ENCODE data around the gene PRXL2A.

Gene PRXL2A

DNA sequence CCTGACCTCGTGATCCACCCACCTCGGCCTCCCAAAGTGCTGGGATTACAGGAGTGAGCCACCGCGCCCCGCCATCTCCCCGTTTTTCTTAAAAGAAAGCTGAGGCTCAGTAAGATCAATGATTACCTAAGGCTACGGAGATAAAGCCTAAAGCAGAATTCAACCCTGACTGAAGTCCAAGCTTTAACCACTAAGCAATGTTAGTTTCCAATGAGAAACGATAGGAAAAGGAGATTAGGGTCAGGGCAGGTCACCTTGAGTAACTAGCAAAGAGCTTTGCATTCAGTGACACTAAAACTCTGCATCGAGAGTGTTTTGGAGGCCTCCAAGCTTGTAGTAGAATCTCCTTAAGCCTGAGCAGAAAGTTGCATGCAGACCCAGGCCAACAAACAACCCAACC lies 17.6 kb upstream of the PRXL2A start:
- DNase-seq (ENCODE audit: low read depth, low spot score): no peak
- Histone ChIP-seq H3K4me1 (ENCODE audit: control insufficient read depth, insufficient read depth, low read length) (no peaks in the 10 kb centered on the region), H3K27me3 (ENCODE audit: control insufficient read depth, insufficient read depth, low read length) (no peaks in the 10 kb centered on the region), H3K27ac (ENCODE audit: low read length) (no peak overlapping the region), H3K4me3 (ENCODE audit: low read length) (no peak overlapping the region), H3K9me3 (ENCODE audit: control insufficient read depth, insufficient read depth, low read length) (no peaks in the 10 kb centered on the region), H3K36me3 (ENCODE audit: control insufficient read depth, insufficient read depth, low read length) (no peaks in the 10 kb centered on the region)
- no CpG with 5 or more reads among the region's 9 CpGs for WGBS (ENCODE audit: insufficient coverage, insufficient read length)

DNA sequence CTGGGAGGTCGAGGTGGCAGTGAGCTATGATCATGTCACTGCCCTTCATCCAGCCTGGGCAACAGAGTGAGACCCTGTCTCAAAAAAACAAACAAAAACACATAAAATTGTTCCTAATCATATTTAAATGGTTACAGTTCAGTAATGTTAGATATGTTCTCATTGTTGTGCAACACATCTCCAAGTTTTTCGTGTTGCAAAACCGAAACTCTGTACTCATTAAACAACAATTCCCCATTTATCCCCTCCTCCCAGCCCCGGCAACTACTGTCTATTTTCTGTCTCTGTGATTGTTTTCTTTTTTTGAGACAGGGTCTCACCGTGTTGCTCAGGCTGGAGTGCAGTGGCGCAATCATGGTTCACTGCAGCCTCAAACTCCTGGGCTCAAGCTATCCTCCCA lies 16.1 kb upstream of the PRXL2A start:
- Histone ChIP-seq H3K4me3 (ENCODE audit: low read length) (no peak overlapping the region), H3K36me3 (ENCODE audit: control insufficient read depth, insufficient read depth, low read length) (no peaks in the 10 kb centered on the region), H3K27me3 (ENCODE audit: control insufficient read depth, insufficient read depth, low read length) (no peaks in the 10 kb centered on the region), H3K27ac (ENCODE audit: low read length) (no peak overlapping the region), H3K9me3 (ENCODE audit: control insufficient read depth, insufficient read depth, low read length) (no peaks in the 10 kb centered on the region), H3K4me1 (ENCODE audit: control insufficient read depth, insufficient read depth, low read length) (no peaks in the 10 kb centered on the region)
- no peak for DNase-seq (ENCODE audit: low read depth, low spot score)
- WGBS (ENCODE audit: insufficient coverage, insufficient read length): no CpG with 5 or more reads among the region's 6 CpGs

DNA sequence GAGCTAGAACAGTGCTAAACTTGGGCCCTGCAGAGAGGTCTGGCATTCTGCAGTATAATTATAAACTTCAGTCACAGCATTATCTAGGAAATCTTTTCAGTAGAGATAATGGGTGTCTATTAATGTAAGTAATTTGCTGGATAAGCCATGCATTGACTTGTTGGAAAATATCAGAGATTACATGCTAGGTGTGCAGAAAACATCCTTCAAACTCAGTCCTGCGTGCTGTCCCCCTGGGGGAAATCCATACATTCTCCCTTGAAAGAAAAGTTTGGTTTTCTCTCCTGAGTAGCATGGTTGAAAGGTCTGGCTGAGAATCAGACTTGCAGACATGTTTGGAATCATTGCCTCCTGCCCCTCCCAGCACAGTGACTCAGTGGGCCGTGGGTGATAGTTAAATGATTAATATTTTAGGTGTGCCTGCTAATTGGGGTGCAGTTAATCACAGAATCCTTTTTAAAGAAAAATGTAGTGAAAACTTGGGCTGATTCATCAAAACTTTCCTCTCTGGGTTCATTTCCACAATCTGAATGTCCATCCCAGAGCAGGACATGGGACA lies 13.9 kb upstream of the PRXL2A start:
- H3K36me3 ChIP-seq (ENCODE audit: control insufficient read depth, insufficient read depth, low read length): no peaks in the 10 kb centered on the region
- H3K4me3 ChIP-seq (ENCODE audit: low read length): no peak overlapping the region
- no peaks in the 10 kb centered on the region for H3K4me1 ChIP-seq (ENCODE audit: control insufficient read depth, insufficient read depth, low read length)
- WGBS (ENCODE audit: insufficient coverage, insufficient read length): no CpG with 5 or more reads among the region's 2 CpGs
- DNase-seq (ENCODE audit: low read depth, low spot score): no peak
- H3K9me3 ChIP-seq (ENCODE audit: control insufficient read depth, insufficient read depth, low read length): no peaks in the 10 kb centered on the region
- no peak overlapping the region for H3K27ac ChIP-seq (ENCODE audit: low read length)
- no peaks in the 10 kb centered on the region for H3K27me3 ChIP-seq (ENCODE audit: control insufficient read depth, insufficient read depth, low read length)

DNA sequence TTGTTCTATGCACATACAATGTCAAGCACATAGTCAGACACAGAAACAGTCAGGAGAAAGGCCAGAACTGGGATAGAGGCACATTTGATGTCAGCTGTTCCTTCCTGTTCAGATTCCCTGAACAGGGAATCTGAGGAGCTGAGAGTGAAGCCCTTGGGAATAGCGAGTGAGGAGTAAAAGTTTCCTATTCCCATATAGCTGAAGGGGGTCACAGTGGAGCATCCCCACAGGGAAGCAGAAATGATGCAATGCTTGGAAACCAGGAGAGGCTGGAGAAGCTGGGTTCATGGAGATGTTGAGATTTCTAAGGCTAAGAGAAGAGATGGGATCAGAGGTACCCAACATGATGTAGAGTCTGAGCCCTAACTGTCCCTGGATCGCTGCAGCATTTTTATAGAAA lies 11.3 kb upstream of the PRXL2A start:
- no CpG with 5 or more reads among the region's 2 CpGs for WGBS (ENCODE audit: insufficient coverage, insufficient read length)
- Histone ChIP-seq H3K9me3 (ENCODE audit: control insufficient read depth, insufficient read depth, low read length) (no peaks in the 10 kb centered on the region), H3K4me1 (ENCODE audit: control insufficient read depth, insufficient read depth, low read length) (no peaks in the 10 kb centered on the region), H3K27ac (ENCODE audit: low read length) (no peak overlapping the region), H3K36me3 (ENCODE audit: control insufficient read depth, insufficient read depth, low read length) (no peaks in the 10 kb centered on the region), H3K27me3 (ENCODE audit: control insufficient read depth, insufficient read depth, low read length) (no peaks in the 10 kb centered on the region), H3K4me3 (ENCODE audit: low read length) (no peak overlapping the region)
- no peak for DNase-seq (ENCODE audit: low read depth, low spot score)

DNA sequence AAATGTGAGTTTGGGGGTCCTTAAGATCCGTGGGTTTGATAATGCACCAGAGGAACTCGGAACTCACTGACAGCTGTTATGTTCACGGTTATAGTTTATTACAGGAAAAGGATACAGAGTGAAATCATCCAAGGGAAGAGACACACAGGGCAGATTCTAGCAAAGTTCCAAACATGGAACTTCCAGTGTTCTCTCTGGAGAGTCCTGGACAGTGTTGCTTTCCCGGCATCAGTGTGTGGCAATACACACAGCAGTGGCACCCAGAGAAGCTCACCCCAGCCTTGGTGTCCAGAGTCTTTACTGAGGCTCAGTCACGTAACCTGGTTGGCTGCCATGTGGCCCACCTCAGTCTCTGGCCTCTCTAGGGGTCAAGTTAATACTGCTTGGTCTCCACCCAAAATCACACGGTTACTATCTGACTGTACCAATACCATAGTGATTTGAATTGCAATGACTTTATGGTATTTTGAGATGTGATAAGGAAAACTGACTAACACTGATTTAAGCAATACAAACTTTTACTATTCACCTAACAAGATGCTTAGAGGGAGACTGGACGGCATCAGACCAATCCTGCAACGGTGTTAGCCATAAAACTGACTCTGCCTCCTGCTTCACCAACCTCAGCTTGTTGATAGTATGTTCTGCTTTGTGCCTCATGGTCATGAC lies 8.1 kb upstream of the PRXL2A start:
- Histone ChIP-seq H3K27me3 (ENCODE audit: control insufficient read depth, insufficient read depth, low read length) (no peaks in the 10 kb centered on the region), H3K27ac (ENCODE audit: low read length) (no peak overlapping the region), H3K4me1 (ENCODE audit: control insufficient read depth, insufficient read depth, low read length) (no peaks in the 10 kb centered on the region), H3K9me3 (ENCODE audit: control insufficient read depth, insufficient read depth, low read length) (no peaks in the 10 kb centered on the region), H3K36me3 (ENCODE audit: control insufficient read depth, insufficient read depth, low read length) (no peaks in the 10 kb centered on the region), H3K4me3 (ENCODE audit: low read length) (no peak overlapping the region)
- no peak for DNase-seq (ENCODE audit: low read depth, low spot score)
- WGBS (ENCODE audit: insufficient coverage, insufficient read length): no CpG with 5 or more reads among the region's 8 CpGs

DNA sequence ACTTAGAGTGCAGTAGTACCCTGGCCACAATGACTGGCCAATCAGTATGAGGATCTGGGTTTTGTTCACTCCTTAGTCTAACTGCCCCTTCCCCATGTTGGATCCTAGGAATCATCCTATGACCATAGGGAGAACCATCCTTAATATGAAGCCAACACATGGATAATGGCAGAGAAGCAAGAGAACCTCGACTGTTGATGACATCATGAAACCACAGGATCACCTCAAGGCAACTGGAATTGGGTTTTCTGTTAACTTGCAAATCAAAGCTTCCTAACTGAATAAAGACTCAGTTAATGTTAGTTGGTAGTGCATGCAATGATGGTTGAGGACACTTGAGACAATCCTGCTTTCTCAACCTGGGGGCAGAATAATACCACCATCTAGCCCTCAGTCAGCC lies 3.3 kb upstream of the PRXL2A start:
- Histone ChIP-seq H3K36me3 (ENCODE audit: control insufficient read depth, insufficient read depth, low read length) (no peaks in the 10 kb centered on the region), H3K4me3 (ENCODE audit: low read length) (no peak overlapping the region), H3K27me3 (ENCODE audit: control insufficient read depth, insufficient read depth, low read length) (no peaks in the 10 kb centered on the region), H3K27ac (ENCODE audit: low read length) (no peak overlapping the region), H3K4me1 (ENCODE audit: control insufficient read depth, insufficient read depth, low read length) (no peaks in the 10 kb centered on the region), H3K9me3 (ENCODE audit: control insufficient read depth, insufficient read depth, low read length) (no peaks in the 10 kb centered on the region)
- DNase-seq (ENCODE audit: low read depth, low spot score): no peak
- no CpG with 5 or more reads among the region's 1 CpG for WGBS (ENCODE audit: insufficient coverage, insufficient read length)

DNA sequence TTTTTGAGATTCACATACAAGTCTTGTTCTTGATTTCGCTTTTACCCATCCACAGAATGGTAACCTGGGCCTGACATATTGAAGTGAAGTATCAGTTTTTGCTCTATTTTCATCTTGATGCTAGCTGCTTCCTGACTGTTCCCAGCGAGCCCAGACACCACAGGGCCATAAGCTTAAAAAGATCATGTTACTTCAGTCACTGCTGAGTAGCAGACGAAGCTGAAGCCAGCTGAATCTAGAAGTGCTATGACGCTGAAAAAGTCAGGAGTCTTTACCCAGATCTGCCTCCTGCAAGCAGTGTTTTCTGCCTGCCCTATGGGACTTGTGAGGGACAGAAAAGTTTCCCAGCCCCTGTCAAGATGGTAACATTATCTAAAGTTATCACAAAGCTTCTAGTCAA lies 2.7 kb upstream of the PRXL2A start:
- no peak overlapping the region for H3K27ac ChIP-seq (ENCODE audit: low read length)
- no peaks in the 10 kb centered on the region for H3K4me1 ChIP-seq (ENCODE audit: control insufficient read depth, insufficient read depth, low read length)
- H3K27me3 ChIP-seq (ENCODE audit: control insufficient read depth, insufficient read depth, low read length): no peaks in the 10 kb centered on the region
- H3K4me3 ChIP-seq (ENCODE audit: low read length): no peak overlapping the region
- DNase-seq (ENCODE audit: low read depth, low spot score): no peak
- WGBS (ENCODE audit: insufficient coverage, insufficient read length): no CpG with 5 or more reads among the region's 4 CpGs
- H3K36me3 ChIP-seq (ENCODE audit: control insufficient read depth, insufficient read depth, low read length): no peaks in the 10 kb centered on the region
- H3K9me3 ChIP-seq (ENCODE audit: control insufficient read depth, insufficient read depth, low read length): no peaks in the 10 kb centered on the region

DNA sequence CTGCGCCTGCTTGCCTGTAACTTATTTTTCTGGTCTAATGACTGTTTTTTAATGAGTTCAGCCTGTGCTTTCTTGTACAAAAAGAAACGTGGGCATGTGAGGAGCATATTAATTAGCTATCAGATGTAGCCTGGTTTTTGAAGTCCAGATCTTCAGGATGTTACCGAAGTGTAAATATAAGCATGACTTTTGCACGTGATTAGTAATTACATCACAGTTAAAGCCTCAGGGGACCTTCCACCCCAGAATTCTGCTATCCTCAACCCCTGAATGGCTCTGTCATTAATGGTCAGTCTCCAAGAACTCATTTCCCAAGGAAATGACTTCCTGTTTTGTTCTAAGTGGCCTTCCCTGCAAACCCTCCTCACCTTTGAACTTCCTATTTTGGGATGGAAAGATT lies 2.1 kb upstream of the PRXL2A start:
- Histone ChIP-seq H3K9me3 (ENCODE audit: control insufficient read depth, insufficient read depth, low read length) (no peaks in the 10 kb centered on the region), H3K27me3 (ENCODE audit: control insufficient read depth, insufficient read depth, low read length) (no peaks in the 10 kb centered on the region), H3K36me3 (ENCODE audit: control insufficient read depth, insufficient read depth, low read length) (no peaks in the 10 kb centered on the region), H3K4me3 (ENCODE audit: low read length) (no peak overlapping the region), H3K27ac (ENCODE audit: low read length) (no peak overlapping the region), H3K4me1 (ENCODE audit: control insufficient read depth, insufficient read depth, low read length) (no peaks in the 10 kb centered on the region)
- no CpG with 5 or more reads among the region's 4 CpGs for WGBS (ENCODE audit: insufficient coverage, insufficient read length)
- DNase-seq (ENCODE audit: low read depth, low spot score): no peak

DNA sequence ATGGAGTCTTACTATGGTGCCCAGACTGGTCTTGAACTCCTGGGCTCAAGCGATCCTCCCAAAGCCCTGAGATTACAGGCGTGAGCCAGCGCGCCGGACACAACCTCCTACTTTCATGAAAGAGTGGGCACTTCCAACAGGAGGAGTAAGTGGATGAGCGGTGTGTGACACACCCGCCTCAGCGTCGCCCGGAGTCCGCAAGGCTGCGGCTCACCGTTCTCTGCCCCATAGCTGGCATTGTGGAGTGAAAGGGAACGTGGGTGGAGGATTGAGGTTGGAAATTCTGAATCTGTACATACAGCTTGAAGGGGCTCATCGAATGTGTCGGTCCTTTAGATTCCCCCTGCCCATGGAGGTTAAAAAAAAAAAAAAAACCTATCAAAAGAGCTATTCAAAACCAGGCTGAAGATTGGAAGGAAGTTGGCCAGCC lies 524 bp upstream of the PRXL2A start:
- H3K27me3 ChIP-seq (ENCODE audit: control insufficient read depth, insufficient read depth, low read length): no peaks in the 10 kb centered on the region
- no peaks in the 10 kb centered on the region for H3K4me1 ChIP-seq (ENCODE audit: control insufficient read depth, insufficient read depth, low read length)
- no CpG with 5 or more reads among the region's 16 CpGs for WGBS (ENCODE audit: insufficient coverage, insufficient read length)
- no peaks in the 10 kb centered on the region for H3K9me3 ChIP-seq (ENCODE audit: control insufficient read depth, insufficient read depth, low read length)
- H3K36me3 ChIP-seq (ENCODE audit: control insufficient read depth, insufficient read depth, low read length): no peaks in the 10 kb centered on the region
- H3K27ac ChIP-seq (ENCODE audit: low read length): no peak overlapping the region
- peak overlapping the region; percentile 58; the same call in 1 of the 2 replicates for H3K4me3 ChIP-seq (ENCODE audit: low read length)
- DNase-seq (ENCODE audit: low read depth, low spot score): no peak

DNA sequence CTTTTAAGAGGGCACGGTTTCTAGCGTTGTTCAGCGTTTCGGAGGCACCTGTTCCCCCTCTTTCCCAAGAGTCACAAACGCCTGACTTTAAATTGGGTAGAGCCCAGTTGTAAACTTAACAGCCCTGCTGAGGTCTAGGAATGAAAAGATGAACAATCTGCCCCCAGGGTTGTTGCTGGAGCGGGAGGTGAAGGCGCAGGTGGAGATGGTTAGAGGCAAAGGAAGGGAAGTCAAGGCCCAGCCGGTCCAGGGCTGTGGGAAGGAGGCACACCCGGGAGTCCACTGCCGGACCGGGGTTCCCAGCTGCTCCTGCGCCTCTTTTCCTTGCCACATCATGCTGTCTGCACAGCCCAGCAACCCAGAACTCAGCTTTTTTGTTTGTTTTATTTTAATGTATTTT lies 770 bp downstream of the PRXL2A start:
- Histone ChIP-seq H3K4me1 (ENCODE audit: control insufficient read depth, insufficient read depth, low read length) (no peaks in the 10 kb centered on the region), H3K9me3 (ENCODE audit: control insufficient read depth, insufficient read depth, low read length) (no peaks in the 10 kb centered on the region), H3K27ac (ENCODE audit: low read length) (no peak overlapping the region), H3K4me3 (ENCODE audit: low read length) (peak overlapping the region; percentile 58; the same call in 1 of the 2 replicates), H3K27me3 (ENCODE audit: control insufficient read depth, insufficient read depth, low read length) (no peaks in the 10 kb centered on the region), H3K36me3 (ENCODE audit: control insufficient read depth, insufficient read depth, low read length) (no peaks in the 10 kb centered on the region)
- no CpG with 5 or more reads among the region's 12 CpGs for WGBS (ENCODE audit: insufficient coverage, insufficient read length)
- DNase-seq (ENCODE audit: low read depth, low spot score): no peak

DNA sequence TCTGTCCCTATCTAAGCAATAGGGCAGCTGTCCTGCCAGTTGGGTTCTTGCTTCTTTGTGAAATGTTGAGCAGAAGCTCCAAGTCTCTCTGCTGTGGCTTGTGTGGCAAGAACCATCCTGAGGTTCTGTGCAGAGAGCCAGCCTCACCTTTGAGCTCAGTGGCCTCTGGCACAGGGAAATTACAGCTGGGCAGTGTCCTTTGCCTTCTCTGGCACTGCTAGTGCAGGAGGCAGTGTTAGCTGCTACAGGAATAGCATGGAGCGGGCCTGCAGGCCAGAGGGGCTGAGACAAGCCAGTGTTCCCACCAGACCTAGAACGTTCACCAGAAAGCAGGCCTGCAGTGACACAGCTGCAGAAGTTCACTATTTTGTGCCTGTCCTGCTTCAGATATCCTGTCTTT lies 1.8 kb downstream of the PRXL2A start:
- H3K36me3 ChIP-seq (ENCODE audit: control insufficient read depth, insufficient read depth, low read length): no peaks in the 10 kb centered on the region
- no CpG with 5 or more reads among the region's 2 CpGs for WGBS (ENCODE audit: insufficient coverage, insufficient read length)
- no peak overlapping the region for H3K4me3 ChIP-seq (ENCODE audit: low read length)
- no peak for DNase-seq (ENCODE audit: low read depth, low spot score)
- no peak overlapping the region for H3K27ac ChIP-seq (ENCODE audit: low read length)
- no peaks in the 10 kb centered on the region for H3K4me1 ChIP-seq (ENCODE audit: control insufficient read depth, insufficient read depth, low read length)
- H3K9me3 ChIP-seq (ENCODE audit: control insufficient read depth, insufficient read depth, low read length): no peaks in the 10 kb centered on the region
- H3K27me3 ChIP-seq (ENCODE audit: control insufficient read depth, insufficient read depth, low read length): no peaks in the 10 kb centered on the region
